GM19035 (cell line): ENCODE measurements around the gene CEP78.

Experiments used
- ATAC-seq: cut with Tn5 transposase; IDR thresholded peaks from one replicate; pipeline ENCODE4 v1.9.1; 2021; ENCODE audit not compliant: unreplicated experiment

CEP78 gene

DNA sequence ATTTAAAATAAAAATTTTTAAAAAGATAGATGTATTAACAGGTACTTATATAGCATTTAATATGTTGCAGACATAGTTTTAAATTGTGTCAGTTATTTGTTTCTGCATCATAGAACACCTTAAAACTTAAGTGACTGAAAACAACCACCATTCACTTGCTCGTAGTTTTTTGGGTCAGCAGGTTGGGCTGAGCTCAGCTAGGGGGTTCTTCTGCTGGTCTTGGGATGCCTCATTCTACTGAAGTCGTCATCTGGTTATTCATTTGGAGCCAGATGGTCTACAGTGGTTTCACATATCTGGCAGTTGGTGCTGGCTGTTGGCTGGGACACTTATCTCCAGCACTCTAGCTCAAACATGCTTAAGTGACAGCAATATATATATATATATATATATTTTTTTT, 90.7 kb downstream of the CEP78 start:
- no peak for ATAC-seq
